NCI-H146 treated with DMSO at 0.1 percent for 48 hours (cell line): Measurements from ENCODE around the gene CDH13.

Experiments
- DNase-seq: peaks from one replicate; lab custom pipeline; 2025; ENCODE audit not compliant: unreplicated experiment; lab: John Stamatoyannopoulos, UW

CDH13 gene

GRCh38 chr16:82625066-82625968 is 1.5 kb upstream of the CDH13 start:
- DNase-seq: no peak

DNA sequence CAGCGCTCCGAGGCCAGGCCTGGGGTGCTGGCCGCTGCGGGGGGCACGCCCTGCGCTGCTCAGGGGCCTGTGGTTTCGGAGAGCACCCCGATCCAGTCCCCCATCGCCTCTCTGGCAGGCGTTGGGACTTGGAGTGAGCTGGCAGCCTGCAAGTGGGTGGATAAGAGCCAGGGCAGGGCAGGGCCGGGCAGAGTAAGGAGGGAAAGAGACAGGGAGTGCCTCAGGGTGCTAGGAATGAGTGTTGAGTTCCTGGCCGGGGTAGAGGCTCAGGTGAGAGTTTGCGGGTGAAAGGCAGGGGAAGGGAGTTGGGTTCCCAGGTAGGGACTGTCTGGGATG is 1.3 kb downstream of the CDH13 start:
- no peak for DNase-seq

DNA sequence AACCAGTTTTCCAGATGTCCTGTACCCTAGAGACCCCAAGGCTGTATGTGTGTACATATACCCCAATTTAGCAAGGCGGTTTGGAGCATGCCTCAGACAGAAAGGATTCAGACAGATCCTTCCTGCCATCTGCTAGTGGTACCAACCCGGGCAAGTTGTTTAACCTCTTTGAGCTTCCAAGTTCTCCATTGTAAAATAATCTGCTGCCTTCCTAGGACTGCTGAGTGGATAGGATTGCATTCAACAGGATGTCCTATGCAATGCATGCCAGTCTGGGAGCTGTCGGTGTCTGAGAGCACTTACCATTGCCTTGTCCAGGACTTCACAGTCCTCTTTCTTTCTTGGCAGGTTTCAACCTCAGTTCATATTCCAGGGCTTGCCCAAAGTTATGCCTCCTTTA is 1.9 kb downstream of the CDH13 start:
- no peak for DNase-seq

GRCh38 chr16:82629441-82630027 is 2.8 kb downstream of the CDH13 start:
- no peak for DNase-seq

DNA sequence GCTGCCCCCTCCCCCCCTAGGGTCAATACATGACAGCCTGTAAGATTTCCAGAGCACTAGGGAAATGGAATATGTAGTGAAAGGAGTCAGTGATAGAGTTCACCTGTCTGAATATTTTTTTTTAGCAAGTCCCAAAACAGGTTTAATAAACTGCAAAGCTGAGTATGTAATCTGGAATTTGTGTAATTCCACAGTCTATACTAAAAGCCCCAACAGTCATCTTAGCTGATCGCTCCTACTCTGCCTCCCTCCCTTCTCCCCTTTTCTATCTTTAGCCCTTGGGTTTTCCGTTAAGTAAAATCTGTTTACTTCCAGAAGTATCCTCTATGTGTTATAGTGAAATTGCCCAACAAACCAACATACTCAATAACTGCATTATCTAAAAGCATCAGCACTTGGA is 3.5 kb downstream of the CDH13 start:
- DNase-seq: no peak

GRCh38 chr16:82630688-82631087 is 3.9 kb downstream of the CDH13 start:
- DNase-seq: no peak

- DNase-seq: no peak
Measured at GRCh38 chr16:82631701-82632685, 5.2 kb downstream of the CDH13 start.

DNA sequence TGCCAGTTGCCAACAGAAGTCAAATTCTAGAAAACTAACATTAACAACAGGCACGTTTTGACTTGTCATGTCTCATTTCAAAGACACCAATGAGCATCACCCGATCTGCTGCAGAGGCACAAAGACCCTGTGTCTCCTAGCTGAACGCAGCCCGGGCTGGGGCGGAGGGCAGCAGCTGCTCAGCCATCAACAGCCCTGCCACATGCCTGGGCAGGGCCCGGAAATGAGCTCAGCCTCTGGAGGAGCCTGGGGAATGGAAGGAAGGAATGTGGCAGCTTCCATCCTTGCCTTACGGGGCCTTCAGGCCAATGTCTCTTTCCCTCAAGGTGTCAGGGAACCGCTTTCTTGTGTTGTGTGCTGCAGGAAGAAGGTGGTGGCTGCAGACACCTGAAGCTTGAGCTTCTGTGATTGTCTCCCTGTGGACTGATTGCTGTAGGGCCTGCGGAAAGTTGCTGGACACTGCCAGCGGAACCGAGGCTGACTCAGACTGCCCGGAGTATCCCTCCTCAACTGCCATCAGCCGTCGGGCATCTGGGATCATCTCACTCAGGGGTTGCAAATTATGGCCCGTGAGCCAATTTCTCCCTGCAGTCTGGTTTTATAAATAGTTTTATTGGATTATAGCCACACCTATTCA is 7.3 kb downstream of the CDH13 start:
- no peak for DNase-seq

- no peak for DNase-seq
Measured at GRCh38 chr16:82634955-82635610, 8.3 kb downstream of the CDH13 start.

- DNase-seq: no peak
Measured at GRCh38 chr16:82636485-82636884, 9.7 kb downstream of the CDH13 start.

DNA sequence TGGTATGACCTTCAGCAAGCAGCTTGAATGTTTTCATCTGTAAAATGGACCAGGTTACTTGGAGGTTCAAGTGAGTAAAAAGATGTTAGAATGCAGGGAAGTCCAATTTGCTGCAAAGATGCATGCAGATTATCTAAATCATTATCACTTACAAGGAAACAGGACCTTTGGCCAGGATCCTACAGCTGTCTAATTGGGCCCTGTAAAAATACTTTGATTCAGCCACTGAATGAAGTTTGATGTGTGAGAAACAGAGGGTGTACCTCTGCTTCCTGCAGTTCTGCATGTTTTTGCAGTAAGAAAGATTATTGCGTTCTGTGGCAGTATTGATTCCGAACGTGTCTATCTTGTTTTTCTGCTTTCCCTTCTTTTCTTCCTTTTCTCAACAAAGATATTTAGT is 10.2 kb downstream of the CDH13 start:
- no peak for DNase-seq

- no peak for DNase-seq
Measured at GRCh38 chr16:82638095-82638798, 11.5 kb downstream of the CDH13 start.

DNA sequence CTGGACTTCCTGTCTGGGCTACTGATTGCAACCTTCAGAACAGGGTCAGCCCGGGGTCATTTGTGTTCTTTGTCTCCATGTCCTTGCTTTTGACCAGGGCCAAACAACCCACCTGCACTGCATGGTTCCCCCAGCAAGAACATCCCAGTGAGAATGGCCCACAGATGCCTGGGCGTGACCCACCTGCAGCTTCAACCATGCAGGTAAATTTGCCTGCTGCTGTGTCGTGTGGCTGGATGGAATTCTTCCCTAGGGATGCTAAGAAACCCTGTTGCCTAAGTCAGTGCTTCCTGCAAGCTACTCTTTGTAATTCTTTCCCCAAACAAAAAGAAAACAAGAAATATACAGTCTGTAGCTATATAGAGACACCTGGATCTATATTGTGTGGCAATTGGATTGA is 12.5 kb downstream of the CDH13 start:
- no peak for DNase-seq

GRCh38 chr16:82639666-82640336 is 13.0 kb downstream of the CDH13 start:
- no peak for DNase-seq

DNA sequence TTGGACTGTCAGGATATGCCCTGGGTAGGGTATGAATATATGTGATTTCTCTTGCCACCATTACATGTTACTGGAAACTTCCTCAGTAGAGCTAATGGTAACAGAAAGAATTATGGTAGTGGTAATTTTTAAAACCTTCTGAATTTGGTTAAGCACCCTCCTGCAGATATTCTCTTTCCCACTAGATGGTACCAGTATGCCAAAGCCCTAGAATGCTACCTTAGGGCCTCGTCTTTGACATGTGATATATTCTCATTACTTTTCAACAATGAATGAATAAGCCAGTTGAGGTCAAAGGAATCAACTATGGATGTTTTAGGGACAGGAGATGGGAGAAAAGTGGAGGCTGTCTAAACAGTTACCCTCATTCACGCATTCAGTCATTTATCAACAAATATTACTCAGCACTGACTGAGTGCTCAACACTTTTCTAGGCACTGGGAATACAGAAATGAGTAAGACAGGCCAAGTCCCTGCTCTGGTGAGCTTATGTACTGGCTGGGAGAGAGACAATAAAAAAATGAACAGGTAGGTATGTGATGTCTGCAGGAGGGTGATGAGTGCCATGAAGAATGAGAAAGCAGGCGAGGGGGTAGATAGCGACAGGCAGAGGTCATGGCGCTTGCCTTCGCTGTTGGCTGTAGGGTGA is 14.7 kb downstream of the CDH13 start:
- DNase-seq: no peak

DNA sequence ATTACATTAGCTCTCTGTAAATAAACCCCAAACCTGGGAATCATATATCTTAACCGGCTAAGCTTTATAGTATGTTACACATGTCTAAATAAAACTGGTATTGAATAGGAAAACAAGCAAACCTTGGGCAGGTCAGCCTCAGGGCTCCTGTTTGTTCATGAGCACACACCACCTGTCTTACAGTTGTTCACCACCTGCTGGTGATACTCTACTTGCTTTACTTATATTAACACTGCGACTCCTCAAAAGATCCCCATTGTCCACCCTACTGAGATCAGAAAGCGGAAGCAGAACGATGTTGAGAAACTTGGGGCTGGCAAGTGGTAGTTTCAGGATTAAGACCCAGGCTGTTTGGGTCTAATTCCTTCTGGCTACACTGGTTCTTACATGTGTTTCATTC is 16.4 kb downstream of the CDH13 start:
- DNase-seq: no peak

DNA sequence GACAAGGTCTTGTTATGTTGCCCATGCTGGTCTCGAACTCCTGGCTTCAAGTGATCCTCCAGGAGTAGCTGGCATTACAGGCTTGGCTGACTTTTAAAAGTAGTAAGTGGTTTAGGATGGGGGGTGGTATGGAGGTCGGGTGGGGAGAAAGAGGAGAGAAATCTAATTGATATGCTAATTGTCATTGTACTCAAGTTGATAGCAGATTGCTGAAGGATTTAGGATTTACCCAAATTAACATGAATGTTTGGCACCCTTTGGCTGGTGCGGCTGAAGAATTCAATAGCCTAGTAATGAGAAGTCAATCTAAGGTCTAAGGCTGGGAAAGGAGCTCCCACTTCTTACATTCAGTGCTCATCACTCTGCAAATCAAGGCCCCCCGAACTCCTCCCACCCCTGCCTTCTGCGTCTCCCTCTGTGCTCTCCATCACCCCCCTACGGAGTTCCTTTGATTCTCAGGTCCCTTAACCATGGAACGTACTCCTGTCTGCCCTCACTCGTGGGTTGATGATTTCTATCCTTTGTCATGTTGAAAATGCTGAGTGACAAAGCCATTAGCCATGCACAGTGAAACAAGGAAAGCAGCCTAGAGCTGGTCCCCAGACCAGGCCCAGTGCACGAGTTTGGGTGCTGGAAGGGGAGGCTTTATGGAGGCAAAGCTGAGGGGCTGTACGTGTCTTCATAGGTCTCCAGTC is 17.3 kb downstream of the CDH13 start:
- DNase-seq: no peak

GRCh38 chr16:82646504-82646903 is 19.7 kb downstream of the CDH13 start:
- DNase-seq: no peak
